B cell (primary cell): ENCODE measurements around the gene JMJD4.

ENCODE experiments used
- EZH2 ChIP-seq: IDR thresholded peaks from 2 replicates; pipeline ENCODE4 v1.6.1; 2012; ENCODE audit warnings: borderline replicate concordance, low read depth, mild to moderate bottlenecking, moderate library complexity, low read length; ENCODE audit not compliant: insufficient read depth, poor library complexity, severe bottlenecking
- TF ChIP-seq, protein P1 (sequence below): fragments of 200-600 bp; IDR thresholded peaks from one replicate; pipeline ENCODE4 v1.8.0; 2022; ENCODE audit warnings: antibody characterized with exemption, mild to moderate bottlenecking

DNA sequence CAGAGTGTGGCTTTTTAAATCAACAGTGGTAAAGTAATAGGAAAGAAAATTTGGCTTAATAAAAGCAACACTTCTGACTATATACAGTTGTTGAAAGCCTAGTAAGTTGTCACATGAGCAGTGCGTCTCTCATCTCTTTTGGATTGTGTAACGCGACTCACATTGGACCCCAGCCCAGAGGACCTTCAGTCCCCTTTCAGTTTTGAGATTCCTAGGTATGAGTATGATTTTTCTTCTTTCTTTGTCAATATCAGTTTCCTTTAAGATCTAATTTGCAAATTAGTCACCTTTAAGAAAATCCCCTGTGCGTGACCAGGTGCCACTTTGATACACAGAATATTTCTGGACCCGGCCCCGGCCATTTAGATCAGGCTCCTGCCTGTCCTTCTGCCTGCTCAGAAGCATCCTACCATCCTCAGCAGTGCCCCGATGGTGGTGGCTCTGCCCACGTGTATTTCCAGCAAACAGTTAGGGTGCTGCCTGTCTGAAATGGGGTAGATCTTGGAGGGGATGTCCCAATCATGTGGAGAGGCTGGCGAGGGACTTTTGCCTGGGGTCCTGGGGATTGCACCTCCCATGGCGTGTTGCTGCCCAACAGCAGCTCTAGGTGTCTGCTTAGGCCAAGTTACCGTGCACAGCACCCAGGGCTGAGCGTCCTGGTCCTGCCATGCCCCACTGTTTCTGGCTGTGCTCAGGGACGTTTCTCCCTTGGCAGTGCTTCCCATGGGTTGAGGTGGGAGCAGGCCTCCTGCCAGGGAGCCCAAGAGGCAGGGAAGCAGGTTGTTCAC is 21.3 kb upstream of the JMJD4 start:
- TF ChIP-seq, protein P1, sequence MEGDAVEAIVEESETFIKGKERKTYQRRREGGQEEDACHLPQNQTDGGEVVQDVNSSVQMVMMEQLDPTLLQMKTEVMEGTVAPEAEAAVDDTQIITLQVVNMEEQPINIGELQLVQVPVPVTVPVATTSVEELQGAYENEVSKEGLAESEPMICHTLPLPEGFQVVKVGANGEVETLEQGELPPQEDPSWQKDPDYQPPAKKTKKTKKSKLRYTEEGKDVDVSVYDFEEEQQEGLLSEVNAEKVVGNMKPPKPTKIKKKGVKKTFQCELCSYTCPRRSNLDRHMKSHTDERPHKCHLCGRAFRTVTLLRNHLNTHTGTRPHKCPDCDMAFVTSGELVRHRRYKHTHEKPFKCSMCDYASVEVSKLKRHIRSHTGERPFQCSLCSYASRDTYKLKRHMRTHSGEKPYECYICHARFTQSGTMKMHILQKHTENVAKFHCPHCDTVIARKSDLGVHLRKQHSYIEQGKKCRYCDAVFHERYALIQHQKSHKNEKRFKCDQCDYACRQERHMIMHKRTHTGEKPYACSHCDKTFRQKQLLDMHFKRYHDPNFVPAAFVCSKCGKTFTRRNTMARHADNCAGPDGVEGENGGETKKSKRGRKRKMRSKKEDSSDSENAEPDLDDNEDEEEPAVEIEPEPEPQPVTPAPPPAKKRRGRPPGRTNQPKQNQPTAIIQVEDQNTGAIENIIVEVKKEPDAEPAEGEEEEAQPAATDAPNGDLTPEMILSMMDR: no peak
- TF ChIP-seq EZH2: no peak
